ENCODE results near the gene SWAP70. TPM values are rescaled to one million over a fixed set of nuclear protein-coding genes. Genes with fewer than 3 reads are reported as not detected.
"Not testable (repeated sequence)": the region's sequence is repeated elsewhere in the genome, so short reads cannot be mapped to it uniquely, and the experiment has no call there.

The SWAP70 gene
- total RNA-seq, 1 experiment from 2014 or later, result 13.0 TPM

- DNase-seq (ENCODE audit: unreplicated experiment), result no peak
- peaks cover 32% of the 10 kb centered on the region for H3K36me3 Mint-ChIP-seq (ENCODE audit: insufficient read depth, unreplicated experiment)
- BruUV-seq (replicated peaks), result no TSS peak
- no peaks in the 10 kb centered on the region for H3K9me3 Mint-ChIP-seq (ENCODE audit: unreplicated experiment)
- ChIA-PET CTCF (interaction anchor here (0.9 kb wide), 1 partner anchor 9 kb away, joined by 3 read pairs; no protein-coding TSS in a partner anchor), POLR2A (interaction anchor here (0.7 kb wide), 1 partner anchor 10 kb away, joined by 3 read pairs; no protein-coding TSS in a partner anchor)
- no peak overlapping the region for H3K27ac Mint-ChIP-seq (ENCODE audit: low read depth, unreplicated experiment)
- intact Hi-C loops (cut with micrococcal nuclease), result no loop called here
- H3K4me1 Mint-ChIP-seq (ENCODE audit: insufficient read depth, unreplicated experiment), result no peaks in the 10 kb centered on the region
- H3K4me3 Mint-ChIP-seq (ENCODE audit: unreplicated experiment), result no peak overlapping the region
- TF ChIP-seq CTCF (IDR thresholded peaks at IDR 0.05; ENCODE audit: unreplicated experiment), result no peak
- H3K27me3 Mint-ChIP-seq (ENCODE audit: insufficient read depth, unreplicated experiment), result no peaks in the 10 kb centered on the region
These were observed 76.5 kb downstream of the SWAP70 start for GRCh38 chr11:9740202-9740883.

- H3K4me3 Mint-ChIP-seq (ENCODE audit: unreplicated experiment), result no peak overlapping the region
- no peaks in the 10 kb centered on the region for H3K27me3 Mint-ChIP-seq (ENCODE audit: insufficient read depth, unreplicated experiment)
- intact Hi-C loops (cut with micrococcal nuclease), result no loop called here
- H3K4me1 Mint-ChIP-seq (ENCODE audit: insufficient read depth, unreplicated experiment), result no peaks in the 10 kb centered on the region
- peaks cover 35% of the 10 kb centered on the region for H3K36me3 Mint-ChIP-seq (ENCODE audit: insufficient read depth, unreplicated experiment)
- no TSS peak for BruUV-seq (replicated peaks)
- CTCF ChIA-PET, result no interaction called here
- H3K27ac Mint-ChIP-seq (ENCODE audit: low read depth, unreplicated experiment), result no peak overlapping the region
- no peak for DNase-seq (ENCODE audit: unreplicated experiment)
- TF ChIP-seq CTCF (IDR thresholded peaks at IDR 0.05; ENCODE audit: unreplicated experiment), result no peak
- H3K9me3 Mint-ChIP-seq (ENCODE audit: unreplicated experiment), result no peaks in the 10 kb centered on the region
- POLR2A ChIA-PET, result no interaction called here
These were observed 77.4 kb downstream of the SWAP70 start for GRCh38 chr11:9741260-9741659.

- not testable (repeated sequence) for BruUV-seq (replicated peaks)
These were observed 79.6 kb downstream of the SWAP70 start for GRCh38 chr11:9743512-9743911.

GRCh38 chr11:9745411-9746211 lies 81.7 kb downstream of the SWAP70 start:
- TF ChIP-seq CTCF (IDR thresholded peaks at IDR 0.05; ENCODE audit: unreplicated experiment), result no peak
- H3K4me1 Mint-ChIP-seq (ENCODE audit: insufficient read depth, unreplicated experiment), result no peaks in the 10 kb centered on the region
- H3K4me3 Mint-ChIP-seq (ENCODE audit: unreplicated experiment), result no peak overlapping the region
- intact Hi-C loops (cut with micrococcal nuclease), result no loop called here
- no TSS peak for BruUV-seq (replicated peaks)
- H3K36me3 Mint-ChIP-seq (ENCODE audit: insufficient read depth, unreplicated experiment), result peaks cover 28% of the 10 kb centered on the region
- no peaks in the 10 kb centered on the region for H3K27me3 Mint-ChIP-seq (ENCODE audit: insufficient read depth, unreplicated experiment)
- H3K9me3 Mint-ChIP-seq (ENCODE audit: unreplicated experiment), result no peaks in the 10 kb centered on the region
- no peak for DNase-seq (ENCODE audit: unreplicated experiment)
- H3K27ac Mint-ChIP-seq (ENCODE audit: low read depth, unreplicated experiment), result no peak overlapping the region
- ChIA-PET CTCF (no interaction called here), POLR2A (interaction anchor here (0.6 to 5.6 kb wide), 2 partner anchors 41 to 132 kb away, joined by 3 to 35 read pairs; no protein-coding TSS in a partner anchor)

More at GRCh38 chr11:9743512-9743911, 79.6 kb downstream of the SWAP70 start:
- DNase-seq (ENCODE audit: unreplicated experiment); H3K4me3 Mint-ChIP-seq (ENCODE audit: unreplicated experiment); H3K27me3 Mint-ChIP-seq (ENCODE audit: insufficient read depth, unreplicated experiment); intact Hi-C loops (cut with micrococcal nuclease); H3K9me3 Mint-ChIP-seq (ENCODE audit: unreplicated experiment); POLR2A ChIA-PET; H3K4me1 Mint-ChIP-seq (ENCODE audit: insufficient read depth, unreplicated experiment); H3K27ac Mint-ChIP-seq (ENCODE audit: low read depth, unreplicated experiment): not testable (repeated sequence)
- H3K36me3 Mint-ChIP-seq (ENCODE audit: insufficient read depth, unreplicated experiment), result peaks cover 43% of the 10 kb centered on the region
- CTCF ChIA-PET, result interaction anchor here (0.6 to 0.7 kb wide), 3 partner anchors 21 to 1123 kb away, joined by 3 to 6 read pairs (median 3); no protein-coding TSS in a partner anchor
